Inflammatory macrophage (primary cell): ENCODE measurements around the gene PLEKHA5.
"Not testable (repeated sequence)": the region's sequence is repeated elsewhere in the genome, so short reads cannot be mapped to it uniquely, and the experiment has no call there.

Experiments used
- DNase-seq, 2 donors: peaks; one replicate each; pipeline ENCODE4 v3.0.0-alpha.2; 2020 to 2022

The PLEKHA5 gene

DNA sequence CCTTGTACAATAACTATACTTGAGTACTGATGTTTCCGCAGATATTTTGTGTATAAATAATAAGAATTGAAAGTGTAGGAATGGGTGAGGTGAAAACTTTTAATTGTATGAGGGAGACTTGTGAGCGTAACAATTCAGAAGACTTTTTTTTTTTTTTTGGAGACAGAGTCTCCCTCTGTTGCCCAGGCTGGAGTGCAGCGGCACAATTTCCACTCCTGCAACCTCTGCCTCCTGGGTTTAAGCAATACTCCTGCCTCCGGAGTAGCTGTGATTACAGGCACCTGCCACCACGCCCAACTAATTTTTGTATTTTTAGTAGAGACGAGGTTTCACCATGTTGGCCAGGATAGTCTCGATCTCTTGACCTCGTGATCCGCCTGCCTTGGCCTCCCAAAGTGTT lies 40.8 kb downstream of the PLEKHA5 start:
- DNase-seq: not testable (repeated sequence)

DNA sequence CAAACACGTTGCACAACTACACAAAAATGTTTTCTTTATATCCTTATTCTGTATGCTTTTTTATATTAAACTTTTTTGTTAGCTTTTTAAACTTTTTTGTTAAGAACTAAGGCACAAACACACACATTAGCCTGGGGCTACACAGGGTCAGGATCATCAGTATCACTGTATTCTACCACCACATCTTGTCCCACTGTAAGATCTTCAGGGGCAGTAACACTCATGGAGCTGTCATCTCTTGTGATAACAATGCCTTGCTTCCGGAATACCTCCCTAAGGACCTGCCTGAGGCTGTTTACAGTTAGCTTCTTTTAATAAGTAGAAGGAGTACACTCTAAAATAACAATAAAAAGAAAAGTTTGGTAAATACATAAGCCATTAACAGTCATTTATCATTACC lies 42.2 kb downstream of the PLEKHA5 start:
- DNase-seq: no peak

DNA sequence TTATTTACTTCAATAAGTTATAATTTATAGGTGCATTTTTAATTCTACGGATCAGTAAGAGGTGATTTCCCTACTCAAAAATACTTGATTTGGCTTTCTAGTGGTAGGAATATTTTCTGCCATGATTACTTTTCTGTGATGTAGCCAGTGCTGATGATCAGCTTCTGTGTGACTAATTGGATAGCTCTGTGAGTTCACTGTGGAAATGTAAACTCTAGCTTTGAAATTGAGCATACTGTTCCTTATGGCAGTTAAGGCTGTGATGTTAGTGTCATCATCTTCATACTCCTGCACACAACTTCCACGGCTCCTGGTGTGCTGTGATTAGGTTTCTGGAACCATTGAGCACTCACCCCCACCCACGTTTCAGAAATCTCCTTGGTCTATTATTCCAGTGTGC lies 48.2 kb downstream of the PLEKHA5 start:
- DNase-seq: no peak

DNA sequence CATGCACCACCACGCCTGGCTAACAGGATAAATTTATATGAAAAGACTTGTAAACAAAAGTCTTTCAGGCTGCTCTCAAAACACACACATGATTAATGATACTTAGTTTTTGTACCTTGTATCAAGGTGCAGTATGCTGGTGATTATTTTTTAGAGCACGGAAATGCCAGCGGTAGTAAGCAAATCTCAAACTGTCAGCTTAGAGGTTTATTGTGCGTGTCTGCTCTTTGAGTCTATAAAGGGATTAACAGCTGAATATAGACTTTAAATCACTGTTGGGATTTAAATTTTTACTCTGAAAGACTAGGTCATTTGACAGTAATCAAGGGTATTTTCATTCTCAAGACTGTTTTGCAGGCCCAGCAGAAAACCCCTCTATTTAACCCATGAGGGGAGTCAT lies 50.5 kb downstream of the PLEKHA5 start:
- no peak for DNase-seq

DNA sequence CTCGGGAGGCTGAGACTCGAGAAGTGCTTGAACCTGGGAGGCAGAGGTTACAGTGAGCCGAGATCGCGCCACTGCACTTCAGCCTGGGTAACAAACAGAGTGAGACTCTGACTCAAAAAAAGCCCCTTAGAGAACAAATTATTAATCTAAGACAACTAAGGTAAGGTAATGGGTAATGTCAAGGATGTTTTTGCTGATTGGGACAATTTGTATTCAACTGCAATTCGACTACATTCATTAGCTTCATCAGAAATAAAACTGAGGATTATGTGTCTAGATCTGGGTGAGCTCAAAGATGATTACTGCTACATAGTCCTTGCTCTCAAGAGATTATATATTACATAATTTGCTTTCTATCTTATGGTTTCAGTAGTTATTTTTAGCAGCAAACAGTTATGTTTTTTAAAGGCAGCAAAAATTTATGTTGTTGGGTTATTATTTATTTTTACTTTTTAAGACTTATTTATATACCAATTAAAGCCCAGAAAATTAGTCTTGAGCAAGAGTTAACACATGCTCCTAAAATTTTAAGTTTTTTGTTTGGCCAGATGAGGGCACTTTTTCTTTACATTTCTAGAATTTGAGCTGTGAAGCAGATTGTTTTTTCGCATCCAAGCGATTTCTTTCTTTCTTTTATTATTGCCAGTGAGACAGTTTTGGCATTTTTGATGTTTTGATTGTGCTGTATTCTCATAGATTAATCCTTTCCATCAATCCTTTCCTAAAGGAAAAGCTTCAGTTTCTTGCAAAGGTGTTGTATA lies 52.3 kb downstream of the PLEKHA5 start:
- DNase-seq: peak in 1 of 2 donors; percentile 9

DNA sequence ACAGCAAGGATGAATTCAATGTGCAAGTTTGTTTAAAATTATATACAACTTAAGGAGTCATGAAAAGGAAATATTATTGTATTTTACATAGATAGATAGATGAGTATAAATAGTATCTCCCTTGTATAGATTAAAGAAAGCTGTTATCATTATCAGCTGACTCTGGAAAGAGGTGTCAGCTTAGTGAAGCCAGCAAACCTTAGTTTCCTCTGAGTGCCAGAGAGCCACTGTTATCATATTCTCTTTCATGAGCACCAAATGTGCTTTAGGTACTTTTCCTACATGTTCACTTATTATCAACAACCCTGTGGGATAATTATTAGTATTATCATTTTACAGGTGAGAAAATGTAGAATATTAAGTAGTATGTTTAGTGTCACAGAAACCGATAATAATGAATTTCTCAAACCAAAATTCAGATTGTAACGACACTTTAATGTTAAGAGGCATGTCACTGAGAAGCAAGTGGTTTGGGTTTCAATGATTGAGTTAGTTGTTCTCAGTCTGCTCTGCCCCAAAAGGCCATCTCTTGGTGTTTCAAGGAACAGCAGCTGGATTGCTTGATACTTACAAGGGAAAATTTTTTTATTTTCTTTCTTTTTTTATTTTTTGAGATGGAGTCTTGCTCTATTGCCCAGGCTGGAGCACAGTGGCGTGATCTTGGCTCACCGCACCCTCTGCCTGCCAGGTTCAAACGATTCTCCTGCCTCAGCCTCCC lies 53.7 kb downstream of the PLEKHA5 start:
- DNase-seq: no peak

DNA sequence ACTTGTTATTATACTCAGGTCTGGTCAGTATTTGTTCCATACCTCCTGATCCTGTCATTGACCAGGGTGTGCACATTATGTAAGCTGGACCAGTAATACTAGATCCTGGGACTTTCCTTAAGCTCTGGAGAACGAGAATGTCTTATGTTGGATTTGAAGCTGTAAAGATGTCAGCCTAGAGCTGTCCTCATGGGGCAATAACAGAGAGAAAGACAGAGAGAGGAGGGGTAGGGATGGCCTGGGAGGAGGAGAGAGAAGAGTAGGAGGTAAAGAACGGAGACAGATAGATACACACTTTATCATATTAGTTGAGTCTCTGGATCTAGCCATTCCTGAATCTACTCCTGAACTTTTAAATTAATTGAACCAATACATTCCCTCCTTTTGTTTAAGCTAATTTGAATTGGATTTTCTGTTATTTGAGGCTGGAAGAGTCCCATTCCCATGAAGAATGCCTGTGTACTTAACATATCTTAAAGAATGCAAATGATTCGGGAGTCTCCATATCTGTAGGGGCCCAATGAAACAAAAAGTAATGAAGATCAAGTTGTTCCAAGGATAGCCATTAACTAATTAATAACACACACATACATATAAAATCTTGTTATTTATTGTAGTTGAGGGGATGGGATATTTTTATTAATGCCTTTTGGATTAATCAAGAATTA lies 55.9 kb downstream of the PLEKHA5 start:
- no peak for DNase-seq

DNA sequence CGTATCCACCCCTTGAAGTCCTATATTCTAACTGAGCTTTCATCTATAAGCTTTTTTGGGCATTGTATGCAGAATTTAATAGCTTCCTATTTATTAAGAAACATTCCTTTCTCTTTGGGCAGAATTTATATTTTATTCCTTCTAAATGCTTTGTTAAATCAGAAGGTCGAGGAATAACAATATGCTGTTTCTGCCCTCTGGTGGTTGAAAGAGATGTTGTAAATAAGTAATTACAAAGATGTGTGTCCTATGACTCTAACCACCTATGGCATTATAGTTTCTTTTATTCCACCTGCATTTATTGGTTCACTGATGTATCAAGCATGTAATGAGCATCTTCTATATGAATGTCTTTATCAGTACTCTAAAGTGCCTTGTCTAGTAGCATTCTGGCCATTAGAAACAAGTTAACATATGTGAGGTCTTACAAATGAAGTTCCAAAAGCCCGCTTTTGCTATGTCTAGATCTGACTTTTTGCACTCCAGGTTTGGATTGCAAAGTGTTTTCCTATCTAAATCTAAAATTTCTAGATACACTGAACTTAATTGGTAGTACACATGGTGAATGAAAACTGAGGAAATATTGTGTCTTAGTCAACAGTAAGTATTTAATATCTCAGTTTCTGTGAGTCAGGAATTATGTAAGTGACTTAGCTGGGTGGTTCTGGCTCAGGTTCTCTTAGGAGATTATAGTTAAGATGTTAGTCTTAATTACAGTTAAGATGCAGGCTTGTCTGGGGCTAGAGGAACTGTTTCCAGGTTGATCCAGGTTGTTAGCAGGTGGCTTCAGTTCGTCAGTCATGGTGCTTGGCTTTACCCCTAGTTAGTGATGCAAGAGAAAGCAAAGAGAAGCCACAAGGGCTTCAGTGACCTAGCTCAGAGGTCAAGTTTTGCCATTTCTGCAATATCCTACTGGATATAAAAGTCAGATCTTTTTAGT lies 57.5 kb downstream of the PLEKHA5 start:
- DNase-seq: peak; percentile 29 to 42

DNA sequence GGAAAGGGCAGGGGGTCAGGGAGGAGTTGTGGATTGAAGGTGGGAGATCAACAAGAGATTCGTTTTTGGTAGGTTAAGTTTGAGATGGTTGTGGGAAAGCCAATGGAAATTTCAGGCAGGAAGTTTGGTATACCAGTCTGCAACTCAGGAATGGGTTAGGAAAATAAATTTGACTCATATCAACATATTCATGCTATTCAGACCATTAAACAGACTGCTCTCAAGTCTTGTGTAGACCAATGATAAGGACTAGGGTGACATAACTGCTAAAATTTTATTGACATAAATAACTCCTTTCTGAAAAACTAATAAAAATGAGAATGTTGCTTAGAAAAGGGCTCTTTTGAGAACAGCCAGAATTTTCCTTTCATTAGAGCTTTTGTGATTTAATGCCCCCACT lies 60.0 kb downstream of the PLEKHA5 start:
- DNase-seq: no peak

DNA sequence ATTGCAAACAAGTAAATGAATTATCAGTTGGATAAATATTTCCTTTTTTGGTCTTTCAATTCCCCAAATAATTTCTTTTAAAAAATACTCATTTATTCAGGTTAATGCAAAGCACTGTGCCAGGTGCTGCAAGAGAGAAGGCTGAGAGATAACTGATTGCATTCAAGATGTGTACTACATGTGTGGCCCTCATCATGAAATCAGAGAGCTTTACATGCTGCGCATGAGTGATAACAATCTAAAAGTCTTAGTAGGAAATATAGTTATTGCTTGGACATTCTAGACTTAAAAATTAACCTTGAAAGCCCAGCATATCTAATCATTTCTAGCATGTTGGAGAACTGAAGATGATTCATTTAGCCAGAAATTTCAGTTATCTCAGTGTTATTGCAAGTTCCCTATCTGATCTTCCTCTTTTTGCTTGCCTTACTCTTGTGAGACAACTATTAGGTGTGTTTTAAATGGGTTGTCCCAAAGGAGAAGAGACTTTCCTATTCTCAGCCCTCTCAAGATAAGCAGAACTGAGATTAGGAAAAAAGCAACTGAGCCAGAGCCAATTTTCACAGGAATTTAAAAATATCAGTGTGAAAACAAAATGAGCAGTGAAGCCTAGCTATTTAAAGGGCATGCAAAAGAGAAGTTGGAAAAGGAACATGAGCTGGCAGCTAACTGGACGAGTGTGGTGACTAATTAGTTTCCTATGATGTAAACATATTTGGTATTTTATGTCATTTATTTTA lies 60.9 kb downstream of the PLEKHA5 start:
- peak; percentile 61 to 69 for DNase-seq

DNA sequence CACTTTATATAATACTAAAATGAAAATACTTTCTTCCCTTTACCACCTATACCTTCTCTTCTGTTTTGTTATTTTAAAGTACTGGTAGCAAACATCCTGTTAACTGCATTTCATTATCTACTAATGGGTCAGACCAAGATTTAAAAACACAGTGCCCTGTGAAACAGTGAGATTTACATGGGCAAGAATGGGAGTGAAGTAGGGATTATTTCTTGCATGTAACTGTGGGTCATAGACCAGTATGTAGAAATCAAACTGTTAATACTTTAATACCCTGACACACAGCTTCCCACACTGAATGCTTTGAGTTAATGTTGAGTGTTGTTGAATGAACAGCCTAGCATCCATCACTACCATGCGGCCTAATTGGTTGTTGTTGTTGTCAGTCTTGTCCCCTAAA lies 61.6 kb downstream of the PLEKHA5 start:
- DNase-seq: no peak

DNA sequence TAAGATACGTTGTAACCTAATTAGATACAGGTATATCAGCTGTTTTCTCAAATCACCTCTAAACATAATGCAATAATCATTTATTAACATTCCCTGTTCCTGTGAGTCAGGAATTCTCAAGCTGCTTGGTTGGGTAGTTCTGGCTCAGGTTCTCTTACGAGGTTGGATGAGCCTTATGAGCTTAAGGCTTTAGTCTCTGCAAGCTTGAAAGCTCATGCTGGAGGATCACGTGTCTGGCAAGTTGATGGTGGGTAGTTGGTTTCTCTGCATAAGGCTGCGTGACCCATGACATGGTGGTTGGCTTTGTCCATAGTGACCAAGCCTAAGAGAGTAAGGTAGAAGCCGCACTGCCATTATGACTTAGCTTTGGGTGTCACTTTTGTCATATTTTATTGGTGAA lies 62.0 kb downstream of the PLEKHA5 start:
- DNase-seq: no peak

DNA sequence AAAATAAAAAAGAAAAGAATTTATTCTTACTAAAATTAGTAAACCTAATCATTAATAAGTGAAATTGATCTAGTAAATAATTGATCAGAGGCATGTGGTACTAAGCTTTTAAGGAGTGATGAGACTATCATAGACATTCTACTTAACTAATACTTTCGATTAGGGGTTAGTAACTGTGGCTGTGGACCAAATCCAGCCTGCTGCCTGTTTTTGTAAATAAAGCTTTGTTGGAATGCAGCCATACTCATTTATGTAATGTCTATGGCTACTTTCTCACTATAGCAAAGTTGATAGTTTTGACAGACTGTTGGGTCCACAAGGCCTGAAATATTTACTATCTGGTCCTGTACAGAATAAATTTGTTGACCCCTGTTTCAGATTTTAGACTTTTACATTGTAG lies 63.2 kb downstream of the PLEKHA5 start:
- no peak for DNase-seq

DNA sequence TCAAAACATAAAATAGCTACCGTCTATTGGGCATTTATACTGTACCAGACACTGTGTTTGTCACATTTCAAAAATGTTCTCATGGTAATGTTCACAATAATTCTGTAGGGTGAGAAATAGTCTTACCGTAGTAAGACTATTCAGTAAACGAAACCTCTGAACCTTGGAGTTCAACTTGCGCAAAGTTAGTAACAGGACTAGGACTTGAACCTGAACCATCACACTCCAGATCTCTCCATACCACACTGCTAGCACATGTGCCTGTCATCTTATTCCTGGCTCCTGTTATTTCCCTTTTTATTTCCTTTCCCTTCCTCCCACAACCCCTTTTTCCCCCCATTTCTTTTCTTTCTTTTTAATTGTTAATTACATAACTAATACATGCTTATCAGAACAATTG lies 65.4 kb downstream of the PLEKHA5 start:
- no peak for DNase-seq

DNA sequence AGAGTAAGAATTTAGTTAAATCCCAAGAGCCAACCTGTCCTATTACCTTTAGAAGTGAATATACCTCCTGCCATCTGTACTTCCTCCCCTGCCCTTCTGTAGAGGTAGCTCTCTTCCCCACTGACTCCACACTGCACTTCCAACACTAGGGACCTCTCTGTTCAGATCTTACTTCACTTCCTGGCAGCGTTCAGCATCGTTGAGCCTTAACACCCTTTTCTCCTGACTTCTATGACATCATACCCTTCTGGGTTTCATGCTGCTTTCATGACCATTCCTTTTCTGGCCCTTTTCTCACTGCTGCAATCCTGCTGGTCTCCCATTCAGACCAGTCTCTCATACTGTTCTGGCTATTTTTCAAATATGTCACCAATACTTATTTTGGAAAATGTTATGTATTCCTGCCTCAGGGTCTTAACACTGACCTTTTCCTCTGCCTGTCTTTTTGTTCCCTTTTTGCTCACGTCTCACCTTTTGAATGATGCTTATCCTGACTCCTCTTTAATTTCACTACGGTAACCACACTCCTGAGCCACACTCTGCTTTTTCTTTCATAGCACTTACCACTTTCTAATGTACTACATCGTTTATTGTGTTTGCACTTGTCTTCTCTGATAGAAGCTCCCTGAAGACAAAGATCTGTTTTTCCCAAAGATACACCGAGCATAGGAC lies 67.6 kb downstream of the PLEKHA5 start:
- no peak for DNase-seq

DNA sequence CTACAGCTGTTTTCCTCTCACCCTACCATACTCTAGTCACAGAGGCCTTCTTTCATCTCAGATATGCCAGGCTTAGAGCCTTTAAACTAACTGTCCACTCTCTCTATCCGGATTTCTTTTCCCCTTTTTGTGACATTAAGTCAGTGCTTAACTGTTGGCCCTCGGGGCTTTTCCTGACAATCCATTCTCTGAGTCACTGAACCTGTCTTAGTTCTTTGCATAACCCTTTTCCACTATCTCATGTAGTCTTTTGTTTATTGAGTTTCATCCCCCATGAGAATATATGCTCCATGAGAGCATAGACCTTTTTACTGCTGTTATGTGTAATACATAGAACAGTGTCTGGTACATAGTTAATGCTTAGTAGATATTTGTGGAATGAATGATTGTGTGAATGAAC lies 68.7 kb downstream of the PLEKHA5 start:
- DNase-seq: no peak

DNA sequence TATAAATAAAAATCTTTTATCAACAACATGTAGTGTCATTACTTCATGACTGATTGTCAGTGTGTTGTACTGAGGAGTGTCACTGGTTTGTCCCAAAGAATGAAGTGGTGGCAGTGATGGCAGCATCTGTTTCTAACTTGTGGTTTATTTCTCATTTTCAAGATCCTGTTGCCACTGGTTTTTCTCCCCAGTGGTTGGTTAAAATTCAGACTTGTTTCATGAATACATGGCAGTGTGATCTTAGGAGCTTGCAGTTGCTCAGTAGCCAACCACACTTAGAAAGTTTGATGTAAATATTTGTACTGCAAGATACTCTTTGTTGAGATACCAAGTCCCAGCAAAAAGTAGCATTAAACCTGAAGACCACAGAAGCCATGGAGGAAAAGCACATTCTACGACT lies 69.8 kb downstream of the PLEKHA5 start:
- DNase-seq: no peak

DNA sequence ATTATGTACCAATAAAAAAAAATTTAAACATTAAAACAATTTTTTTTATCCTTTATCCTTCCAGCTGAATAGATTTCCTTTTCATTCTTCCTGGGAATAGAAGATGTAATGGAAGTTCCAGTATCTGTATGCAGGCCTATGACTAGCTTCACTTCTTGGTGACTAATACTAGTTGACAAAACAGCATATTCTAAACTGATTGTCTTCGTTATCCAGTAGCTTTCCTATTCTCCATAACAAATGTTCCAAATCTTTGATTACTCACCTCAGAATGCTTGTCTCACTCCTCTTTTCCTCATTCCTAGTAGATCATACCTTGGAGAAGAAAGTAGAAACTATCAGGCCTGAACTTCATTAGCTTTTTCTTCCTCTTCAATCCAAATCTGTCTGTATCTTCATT lies 70.7 kb downstream of the PLEKHA5 start:
- no peak for DNase-seq

DNA sequence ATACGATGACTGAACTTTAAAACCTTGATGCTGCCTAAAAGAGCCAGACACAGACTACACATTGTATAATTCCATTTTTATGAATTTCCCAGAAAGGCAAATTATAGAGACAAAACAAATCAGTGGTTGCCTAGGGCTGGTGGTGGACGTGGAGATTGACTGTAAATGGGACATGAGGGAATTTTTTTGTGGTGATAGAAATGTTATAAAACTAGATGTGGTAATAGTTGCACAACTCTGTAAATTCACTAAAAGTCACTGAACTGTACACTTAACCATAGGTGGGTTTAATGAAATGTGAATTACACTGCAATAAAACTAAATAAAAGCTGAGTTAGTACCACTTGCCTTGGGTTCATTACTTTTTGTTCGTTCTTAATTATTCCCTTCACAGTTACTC lies 72.1 kb downstream of the PLEKHA5 start:
- DNase-seq: no peak

DNA sequence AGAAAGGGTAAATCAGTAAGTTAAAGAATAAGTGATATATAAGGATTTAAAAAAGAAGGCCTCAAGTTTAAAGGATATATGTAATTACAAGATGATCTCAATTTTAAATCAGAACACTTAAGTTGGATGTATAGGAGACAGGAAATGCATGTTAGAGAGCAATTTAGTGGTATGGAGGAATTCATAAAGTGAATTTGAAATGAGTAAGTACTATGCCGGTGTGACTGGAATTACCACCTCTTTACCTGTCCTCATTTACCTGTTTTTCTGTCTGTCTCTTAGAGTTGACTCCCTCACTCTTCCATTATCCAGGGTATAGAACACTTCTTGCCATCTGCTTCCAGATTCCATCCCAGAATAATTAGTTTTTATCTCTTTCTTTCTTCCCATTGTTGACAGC lies 73.5 kb downstream of the PLEKHA5 start:
- DNase-seq: no peak
